Activated T-cell treated with anti-CD3 and anti-CD28 coated beads for 48 hours (primary cell): Measurements from ENCODE around the gene RAB12.
"Not testable (repeated sequence)": the region's sequence is repeated elsewhere in the genome, so short reads cannot be mapped to it uniquely, and the experiment has no call there.

ENCODE experiments used
- DNase-seq: peaks from one replicate; pipeline ENCODE4 v3.0.0-alpha.2; 2020; ENCODE audit warnings: low read depth

Gene RAB12

DNA sequence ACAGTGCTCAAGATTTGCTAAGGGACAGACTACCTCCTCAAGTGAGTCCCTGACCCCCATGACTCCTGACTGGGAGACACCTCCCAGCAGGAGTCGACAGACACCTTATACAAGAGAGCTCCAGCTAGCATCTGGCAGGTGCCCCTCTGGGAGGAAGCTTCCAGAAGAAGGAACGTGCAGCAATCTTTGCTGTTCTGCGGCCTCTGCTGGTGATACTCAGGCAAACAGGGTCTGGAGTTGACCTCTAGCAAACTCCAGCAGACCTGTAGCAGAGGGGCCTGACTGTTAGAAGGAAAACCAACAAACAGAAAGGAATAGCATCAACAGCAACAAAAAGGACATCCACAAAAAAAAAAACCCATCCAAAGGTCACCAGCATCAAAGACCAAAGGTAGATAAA lies 38.1 kb downstream of the RAB12 start:
- DNase-seq, result not testable (repeated sequence)

DNA sequence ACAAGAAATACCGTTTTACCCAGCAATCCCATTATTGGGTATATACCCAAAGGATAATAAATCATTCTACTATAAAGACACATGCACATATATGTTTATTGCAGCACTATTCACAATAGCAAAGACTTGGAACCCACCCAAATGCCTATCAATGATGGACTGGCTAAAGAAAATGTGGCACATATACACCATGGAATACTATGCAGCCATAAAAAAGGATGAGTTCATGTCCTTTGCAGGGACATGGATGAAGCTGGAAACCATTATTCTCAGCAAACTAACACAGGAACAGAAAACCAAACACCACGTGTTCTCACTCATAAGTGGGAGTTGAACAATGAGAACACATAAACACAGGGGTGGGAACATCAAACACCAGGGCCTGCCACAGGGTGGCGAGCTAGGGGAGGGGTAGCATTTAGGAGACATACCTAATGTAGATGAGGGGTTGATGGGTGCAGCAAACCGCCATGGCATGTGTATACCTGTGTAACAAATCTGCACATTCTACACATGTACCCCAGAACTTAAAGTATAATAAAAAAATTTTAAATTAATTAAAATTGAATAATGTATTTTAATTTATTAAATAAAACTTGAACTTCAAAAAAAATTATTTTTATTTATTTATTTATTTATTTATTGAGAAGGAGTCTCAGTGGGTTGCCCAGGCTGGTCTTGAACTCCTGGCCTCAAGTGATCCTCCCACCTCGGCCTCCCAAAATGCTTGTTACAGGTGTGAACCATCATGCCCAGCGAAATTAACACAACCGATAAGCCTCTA lies 42.4 kb downstream of the RAB12 start:
- not testable (repeated sequence) for DNase-seq

DNA sequence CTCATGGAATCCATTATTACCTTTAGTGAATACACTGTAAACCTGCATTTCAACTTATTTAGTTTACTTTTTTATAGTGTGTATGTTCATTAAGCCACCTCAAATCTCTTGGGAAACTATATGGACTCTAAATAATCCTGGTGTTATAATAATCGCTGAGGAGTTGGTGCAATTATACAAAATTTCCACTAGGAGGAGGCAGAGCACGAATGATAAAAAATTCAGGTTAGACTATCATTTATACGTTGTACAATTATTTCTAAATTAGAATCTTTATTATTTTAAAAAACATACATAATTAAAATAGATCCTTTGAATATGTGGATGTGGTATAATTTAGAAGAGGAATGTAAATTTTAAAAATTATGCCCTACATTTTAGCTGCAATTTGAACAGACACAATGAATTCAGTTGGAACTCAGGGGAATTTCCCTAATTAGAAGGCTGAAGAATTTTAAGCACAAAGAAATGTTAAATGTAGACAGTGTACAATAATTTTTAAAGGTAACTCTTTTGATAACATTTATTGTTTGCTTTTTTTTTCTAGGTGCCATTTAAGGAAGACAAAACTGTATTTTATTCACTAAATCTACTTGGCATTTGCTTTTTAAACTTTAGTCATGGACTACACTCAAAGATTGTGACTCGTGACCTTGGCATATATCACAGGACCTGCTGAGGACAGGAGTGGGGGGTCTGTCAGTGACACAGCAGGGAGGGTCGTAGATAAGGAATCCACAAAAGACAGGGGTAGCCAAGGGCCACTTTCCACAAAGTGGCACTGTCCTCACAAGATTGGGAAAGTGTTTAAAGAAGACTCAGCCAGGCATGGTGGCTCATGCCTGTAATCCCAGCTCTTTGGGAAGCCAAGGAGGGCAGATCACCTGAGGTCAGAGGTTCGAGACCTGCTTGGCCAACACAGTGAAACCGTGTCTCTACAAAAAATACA lies 45.5 kb downstream of the RAB12 start:
- DNase-seq, result no peak

DNA sequence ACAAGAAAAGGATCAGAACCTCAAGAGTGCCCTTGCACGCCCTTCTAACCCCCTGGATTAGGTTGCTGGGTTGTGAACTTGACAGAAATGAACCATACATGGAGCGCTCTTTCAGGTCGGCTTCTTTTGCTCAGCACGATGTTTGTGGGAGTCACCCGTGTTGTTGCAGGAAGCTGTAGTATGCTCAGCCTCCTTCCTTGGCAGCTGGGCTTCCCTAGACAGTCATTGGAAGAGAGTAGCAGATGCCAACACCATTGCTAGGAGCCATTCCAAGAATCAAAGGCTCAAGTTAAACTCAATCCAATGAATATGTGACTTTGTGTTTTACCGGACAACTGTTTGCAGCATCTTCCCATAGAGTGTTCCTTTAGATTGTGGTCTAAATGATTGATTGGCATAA lies 47.0 kb downstream of the RAB12 start:
- no peak for DNase-seq

DNA sequence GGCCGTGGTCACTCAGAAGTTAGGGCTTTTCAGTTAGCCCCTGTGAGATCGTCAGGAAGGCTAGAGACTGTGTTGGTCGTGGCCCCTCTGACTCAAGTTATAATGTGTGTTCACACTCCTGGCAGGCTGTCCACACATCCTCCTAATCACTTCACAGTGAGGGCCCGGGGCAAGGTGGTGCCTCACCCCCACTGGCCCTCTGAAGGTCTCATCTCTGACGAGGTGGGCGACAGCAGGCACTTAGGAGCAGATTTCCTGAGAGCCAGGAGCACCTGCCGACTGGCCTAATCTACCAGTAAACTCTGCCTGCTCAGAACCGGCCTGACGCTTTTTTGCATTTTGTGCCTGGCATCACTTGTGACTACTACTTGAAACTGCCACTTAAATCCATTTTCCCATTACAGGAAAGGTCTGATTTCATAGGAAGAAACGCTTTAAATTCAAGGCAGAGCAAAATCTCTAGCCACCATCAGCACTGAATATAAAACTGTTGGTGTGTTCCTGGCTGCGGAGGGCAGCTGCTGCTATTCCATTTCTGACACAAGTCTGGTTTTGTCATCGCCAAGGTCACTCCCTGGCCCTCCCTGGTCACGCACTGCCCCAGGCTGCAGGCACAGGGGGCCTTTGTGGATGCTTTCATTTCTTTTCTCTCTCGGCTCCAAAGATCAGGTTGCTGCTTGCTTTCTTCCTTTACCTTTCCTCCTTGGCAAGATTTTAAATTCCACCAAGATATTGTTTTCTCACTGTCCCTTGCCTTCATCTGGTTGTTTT lies 48.0 kb downstream of the RAB12 start:
- no peak for DNase-seq

DNA sequence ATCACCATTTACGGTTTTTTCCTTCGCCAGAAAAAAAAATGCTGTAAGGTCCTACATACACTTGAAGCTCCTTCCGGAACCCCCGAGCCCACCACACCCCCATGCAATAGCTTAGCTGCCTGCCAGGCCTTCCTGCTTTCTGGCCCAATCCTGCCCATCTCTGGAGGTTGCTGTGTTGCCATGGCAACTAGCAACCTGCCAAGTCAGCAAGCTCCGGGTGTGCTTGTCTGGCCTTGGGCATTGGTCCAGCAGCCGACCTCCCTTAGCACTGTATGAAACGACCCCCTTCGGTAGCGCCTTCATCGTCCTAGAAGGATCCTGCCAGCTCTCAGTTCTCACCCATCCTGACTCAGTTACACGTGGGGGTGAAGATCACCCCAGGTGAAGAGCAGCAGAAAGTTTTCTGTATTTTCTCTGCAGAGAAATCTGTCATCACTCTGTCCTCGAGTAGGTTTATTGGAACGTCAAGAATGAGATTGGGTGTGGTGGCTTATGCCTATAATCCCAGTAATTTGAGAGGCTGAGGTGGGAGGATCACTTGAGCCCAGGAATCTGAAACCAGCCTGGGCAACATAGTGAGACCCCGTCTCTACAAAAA lies 48.7 kb downstream of the RAB12 start:
- DNase-seq, result no peak

DNA sequence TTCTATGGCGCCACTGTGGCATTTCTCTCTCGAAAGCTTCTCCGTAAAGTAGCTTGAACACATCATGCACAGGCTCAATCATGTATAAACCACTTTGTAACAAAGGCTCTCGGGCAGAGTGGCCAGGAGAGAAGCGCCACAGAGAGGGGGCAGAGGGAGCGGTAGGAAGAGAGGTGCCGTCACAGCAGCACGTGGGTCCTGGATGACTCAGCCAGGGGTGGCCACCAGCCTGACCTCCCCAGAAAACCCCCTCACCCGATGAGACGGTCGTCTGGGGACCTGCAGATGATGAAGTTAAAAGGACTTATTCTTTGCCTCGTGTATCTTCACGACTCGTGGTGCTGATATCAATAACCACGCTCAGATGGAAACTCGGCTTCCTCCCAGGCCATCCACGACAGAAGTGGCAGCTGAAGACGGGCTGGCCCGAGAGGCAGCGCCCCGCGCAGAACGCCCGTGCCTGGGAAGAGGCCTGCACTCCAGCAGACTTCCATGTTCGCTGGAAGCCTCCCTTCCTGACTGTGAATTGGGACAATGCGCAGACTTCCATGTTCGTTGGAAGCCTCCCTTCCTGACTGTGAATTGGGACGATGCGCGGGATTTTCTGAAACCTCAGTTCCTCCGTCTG lies 49.7 kb downstream of the RAB12 start:
- DNase-seq, result no peak

DNA sequence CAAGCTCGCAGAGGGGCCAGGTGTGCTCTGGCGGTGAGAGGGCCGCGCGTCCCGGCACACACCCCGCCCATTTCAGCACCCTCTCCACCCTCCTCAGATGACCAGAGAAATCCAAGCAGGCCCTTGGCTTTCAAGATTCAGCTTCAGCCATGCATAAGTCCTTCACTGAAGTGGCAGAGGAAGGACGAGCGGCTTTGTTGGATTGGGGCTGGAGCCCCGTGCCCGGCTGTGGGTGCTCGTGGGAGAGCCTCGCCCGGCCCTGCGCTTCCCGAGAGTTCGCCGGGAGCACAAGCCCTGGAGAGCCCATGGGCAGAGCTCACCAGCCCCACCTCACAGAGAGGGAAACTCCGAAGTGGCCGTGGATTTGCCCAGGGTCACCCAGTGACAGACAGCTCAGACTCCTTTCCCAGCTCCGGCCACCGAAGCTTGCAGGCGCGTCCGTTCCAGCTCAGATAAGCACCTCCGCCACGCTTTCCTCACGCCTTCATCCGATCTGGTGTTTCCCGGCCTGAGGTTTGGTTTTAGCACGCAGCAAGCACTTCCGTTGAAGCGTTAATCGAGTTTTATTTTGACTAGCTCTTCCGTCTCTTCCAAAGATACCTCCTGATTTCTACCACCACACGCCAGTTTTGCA lies 50.5 kb downstream of the RAB12 start:
- DNase-seq, result no peak

DNA sequence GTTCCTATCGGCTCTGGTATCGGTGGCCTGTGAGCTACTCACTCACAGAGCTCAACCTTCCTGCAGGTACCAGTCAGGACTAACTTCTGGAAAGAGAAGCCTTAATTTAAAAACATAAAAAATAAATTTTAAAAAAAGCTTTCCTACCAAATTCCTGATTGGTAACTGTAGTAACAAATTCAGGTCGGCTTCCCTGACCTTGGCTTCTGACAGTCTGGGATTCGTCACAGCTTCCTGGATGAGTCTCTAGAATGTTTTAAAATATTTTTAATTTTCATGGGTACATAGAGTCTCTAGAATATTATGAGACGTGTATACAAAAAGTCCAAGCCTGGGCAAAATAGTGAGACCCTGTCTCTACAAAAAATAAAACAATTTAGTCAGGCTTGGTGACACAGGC lies 51.1 kb downstream of the RAB12 start:
- no peak for DNase-seq

DNA sequence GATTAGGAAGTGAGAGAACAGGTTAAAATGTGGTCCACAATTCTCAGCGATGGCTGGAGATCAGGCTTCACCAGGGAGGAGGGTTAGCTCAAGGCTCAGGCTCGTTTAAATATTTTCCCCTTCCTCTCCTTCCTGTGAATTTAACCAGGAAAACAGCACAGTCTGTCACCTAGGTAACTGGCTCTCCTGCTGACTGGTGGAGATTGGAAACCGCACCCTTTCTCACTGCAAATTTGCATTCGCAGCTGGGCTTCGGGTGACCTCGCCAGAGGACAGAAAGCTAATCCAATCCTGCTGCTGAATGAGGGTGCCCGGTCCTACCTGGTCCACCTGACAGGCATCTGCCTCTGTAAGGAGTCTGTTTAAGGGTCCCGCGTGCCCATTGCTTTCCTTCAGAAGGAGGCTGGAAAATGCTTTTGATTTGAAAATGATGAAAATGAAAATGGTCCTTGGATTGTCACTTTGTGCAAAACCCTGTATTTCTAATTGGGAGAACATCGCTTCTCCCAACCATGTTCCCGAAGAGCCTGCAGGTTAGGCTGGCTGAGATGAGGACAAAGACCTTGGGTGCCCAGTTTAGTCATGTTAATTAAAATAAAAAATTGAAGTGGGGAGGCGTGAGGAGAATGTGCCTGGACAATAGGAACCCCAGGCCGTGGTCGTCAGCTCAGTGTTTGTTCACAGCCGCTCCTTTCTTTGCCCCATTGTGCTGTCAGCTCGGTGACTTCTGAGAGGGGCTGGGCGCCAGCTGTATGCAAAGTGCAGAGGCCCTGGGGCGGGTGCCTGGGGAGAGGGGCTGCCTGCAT lies 52.7 kb downstream of the RAB12 start:
- DNase-seq, result no peak

DNA sequence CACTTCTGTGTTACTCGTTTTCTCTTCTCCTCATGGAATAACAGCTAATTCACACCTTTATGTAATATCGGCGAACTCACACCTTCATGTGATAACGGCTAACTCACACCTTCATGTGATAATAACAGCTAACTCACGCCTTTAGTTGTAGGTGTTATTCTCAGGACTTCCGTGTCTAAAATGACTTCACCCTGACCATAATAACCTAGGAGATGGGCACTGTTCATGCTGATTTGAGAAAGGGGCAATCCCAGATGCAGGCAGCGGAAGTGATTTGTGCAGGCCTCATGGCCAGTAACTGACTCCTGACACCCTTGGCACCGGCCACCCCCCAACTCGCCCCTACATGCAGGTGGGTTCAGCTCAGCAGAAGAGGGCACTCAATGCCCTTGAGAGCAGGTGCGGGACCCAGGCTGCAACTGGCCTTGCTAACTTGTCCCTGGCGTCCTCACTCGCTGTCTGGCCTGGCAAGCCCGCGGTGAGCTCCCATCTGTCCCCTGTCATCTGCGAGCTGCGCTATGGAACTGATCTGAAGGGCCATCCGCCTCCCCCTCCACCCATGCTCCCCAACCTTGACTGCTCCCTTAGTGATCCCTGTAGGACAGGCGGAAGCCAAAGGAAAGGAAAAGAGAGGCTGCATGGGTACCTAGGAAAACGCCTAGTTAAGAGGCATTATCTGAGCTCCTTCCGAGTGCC lies 53.5 kb downstream of the RAB12 start:
- DNase-seq, result no peak

DNA sequence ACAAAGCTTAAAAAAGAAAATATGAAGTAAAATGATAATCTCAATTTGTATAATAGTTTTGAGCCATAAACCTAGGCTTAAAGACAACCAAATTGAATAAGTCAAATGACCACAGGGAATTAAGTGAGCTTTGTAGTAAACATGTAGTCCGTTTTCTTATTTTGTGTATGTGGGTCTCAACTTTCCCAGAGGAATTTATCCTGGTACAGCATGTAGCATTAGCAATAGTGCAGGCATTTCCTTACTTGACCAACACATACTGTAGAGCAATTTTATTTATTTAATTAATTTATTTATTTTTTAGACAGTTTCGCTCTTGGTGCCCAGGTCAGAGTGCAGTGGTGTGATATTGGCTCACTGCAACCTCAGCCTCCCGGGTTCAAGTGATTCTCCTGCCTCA lies 58.6 kb downstream of the RAB12 start:
- no peak for DNase-seq

DNA sequence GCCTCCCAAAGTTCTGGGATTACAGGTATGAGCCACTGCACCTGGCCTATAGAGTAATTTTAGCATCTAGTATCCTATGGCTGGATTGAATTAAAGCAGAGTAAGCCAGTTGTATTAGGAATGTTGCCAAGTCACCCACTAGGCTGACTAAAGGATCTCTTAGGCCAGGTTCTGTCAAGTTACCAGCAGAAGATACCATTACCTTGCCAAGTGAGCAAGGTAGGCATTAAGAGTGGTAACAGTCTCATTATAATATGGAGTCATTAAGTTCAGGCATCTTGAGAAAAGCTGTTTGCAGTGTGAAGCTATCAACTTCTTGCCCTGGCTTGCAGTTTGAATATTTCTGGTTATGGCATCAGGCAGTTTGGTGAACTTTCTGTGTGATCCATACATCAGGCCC lies 59.1 kb downstream of the RAB12 start:
- DNase-seq, result no peak

DNA sequence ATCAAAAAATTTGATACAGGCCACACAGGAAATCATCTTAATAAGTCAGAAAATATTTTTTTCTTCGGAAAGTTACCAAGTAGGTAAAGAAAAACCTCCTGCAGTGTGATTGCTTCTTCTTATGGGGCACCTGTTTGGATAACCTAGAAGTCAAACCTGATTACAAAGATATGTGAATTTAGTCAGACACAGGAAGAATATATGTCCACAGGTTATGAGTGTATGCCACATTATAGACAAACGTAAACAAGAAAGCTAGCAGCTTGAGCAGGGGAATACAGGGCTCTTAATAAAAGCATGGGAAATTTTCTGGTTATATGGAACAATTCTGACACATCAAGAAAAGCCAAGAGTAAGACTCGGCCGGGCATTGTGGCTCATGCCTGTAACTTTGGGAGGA lies 60.3 kb downstream of the RAB12 start:
- no peak for DNase-seq

DNA sequence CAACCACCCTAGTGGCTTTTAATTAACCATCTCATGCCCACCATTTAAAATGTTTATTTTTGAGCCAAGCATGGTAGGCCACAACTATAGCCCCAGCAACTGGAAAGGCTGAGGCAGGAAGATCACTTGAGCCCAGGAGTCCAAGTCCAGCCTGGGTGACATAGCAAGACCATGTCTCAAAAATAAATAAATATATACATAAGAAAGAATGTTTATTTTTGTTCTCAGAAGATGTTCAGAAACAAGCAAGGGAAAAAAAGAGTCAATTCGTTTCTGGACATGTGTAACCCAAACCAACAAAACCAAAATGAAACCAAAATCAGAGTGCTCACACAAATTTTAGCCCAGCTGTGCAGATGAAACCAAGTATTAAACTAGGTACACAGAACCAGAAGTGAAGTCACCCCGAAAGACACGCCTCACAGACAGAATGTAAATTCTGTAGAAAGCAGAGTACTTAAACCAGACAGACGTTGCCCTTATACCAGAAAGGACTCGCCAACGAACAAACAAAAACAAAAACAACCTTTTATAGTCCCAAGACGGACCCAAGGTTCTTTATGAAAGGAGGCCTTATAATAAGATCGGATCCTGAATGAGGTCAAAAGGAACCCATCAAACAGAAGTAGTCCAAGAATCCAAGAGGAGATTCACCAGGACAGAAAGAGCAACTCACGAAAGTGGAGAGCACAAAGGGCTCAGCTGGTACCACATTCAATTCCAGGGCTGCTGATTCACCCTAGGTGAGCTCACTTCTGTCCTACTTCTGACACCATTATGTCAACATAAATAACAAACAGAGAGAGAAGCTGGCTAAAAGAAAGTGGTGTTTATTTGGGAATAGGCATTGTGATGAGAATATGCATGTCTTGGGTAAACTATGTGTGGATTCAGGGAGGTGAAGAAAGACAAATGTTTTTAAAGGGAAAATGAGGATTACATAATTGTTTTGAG lies 64.3 kb downstream of the RAB12 start:
- no peak for DNase-seq

DNA sequence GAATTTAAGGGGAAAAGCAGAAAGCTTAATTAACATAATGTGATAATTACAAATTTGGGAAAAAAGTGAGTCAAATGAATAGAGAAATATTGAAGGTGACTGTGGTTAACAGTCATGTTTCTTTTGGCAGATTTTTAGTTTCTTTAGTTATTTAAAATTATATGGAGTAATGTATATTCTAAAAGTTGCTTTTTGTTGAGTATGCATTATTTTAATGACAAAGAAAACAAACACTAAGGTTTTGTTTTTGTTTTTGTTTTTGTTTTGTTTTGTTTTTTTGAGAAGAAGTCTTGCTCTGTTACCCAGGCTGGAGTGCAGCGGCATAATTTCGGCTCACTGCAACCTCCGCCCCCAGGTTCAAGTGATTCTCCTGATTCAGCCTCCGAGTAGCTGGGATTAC lies 65.8 kb downstream of the RAB12 start:
- DNase-seq, result no peak

DNA sequence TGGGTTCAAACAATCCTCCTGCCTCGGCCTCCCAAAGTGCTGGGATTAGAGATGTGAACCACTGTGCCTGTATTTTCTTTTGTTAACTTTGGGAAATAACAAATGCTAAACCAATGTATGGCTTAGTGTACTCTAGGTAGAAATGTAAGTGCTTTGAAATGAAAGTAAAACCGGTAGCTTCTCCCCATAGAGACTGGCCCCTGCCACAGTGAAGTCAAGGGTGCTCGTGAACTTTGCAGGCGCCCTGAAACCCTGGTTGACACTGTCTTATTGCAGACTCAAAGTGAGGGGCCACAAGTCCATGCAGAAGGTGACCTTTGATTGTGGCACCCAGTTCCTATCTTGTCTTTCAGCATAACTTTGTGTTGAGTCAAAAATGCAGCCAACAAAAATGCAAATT lies 72.0 kb downstream of the RAB12 start:
- no peak for DNase-seq

DNA sequence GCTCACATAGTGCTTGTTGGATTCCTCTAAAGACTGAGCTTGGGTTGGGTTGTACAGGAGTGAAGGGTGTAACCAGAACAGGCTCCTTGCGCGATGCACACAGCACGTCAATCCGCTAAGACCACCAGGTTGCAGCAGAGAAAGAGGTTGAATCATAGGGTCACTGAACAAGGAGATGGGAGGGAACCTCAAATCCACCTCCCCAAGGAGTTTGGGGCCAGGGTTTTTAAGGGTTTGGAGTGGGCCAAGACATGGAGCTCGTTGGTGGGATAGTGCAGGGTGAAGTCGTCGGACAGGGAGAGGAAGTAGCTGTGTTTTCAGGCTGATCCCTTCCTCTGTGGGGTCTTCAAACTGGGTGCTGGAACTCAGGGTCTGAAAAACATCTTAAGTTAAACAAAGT lies 75.3 kb downstream of the RAB12 start:
- DNase-seq, result no peak
